Activated CD4-positive, alpha-beta memory T cell treated with anti-CD3 and anti-CD28 coated beads, Interleukin-2, amount 10 ng/mL, durations not matched to agents 7 days and 5 days (primary cell): Measurements from ENCODE around the gene EML4. TPM values are rescaled to one million over a fixed set of nuclear protein-coding genes. Genes with fewer than 3 reads are reported as not detected.
A peak's percentile ranks its signal among the peaks of the same experiment; 100 is the strongest.
"Not testable (repeated sequence)": the region's sequence is repeated elsewhere in the genome, so short reads cannot be mapped to it uniquely, and the experiment has no call there.

Experiments
- CTCF ChIA-PET: fragments of 350-600 bp; sonication (Branson Sonifier 250); formaldehyde crosslinking; loops from one replicate; lab custom pipeline; 2021; ENCODE audit warnings: antibody characterized with exemption, inconsistent platforms; lab: Charles Lee
- POLR2A ChIA-PET: fragments of 350-600 bp; sonication (Branson Sonifier 250); formaldehyde crosslinking; loops from one replicate; lab custom pipeline; 2021; ENCODE audit warnings: antibody characterized with exemption; lab: Charles Lee
- DNase-seq: peaks from one replicate; pipeline ENCODE4 v3.0.0-alpha.2; 2020
- H3K27ac Mint-ChIP-seq: one replicate; pipeline ENCODE4 v1.8.0; 2021; ENCODE audit warnings: mild to moderate bottlenecking, mixed read lengths
- H3K27me3 Mint-ChIP-seq: one replicate; pipeline ENCODE4 v1.8.0; 2021; ENCODE audit warnings: mixed read lengths
- H3K36me3 Mint-ChIP-seq: one replicate; pipeline ENCODE4 v1.8.0; 2021; ENCODE audit warnings: low read depth, mixed read lengths
- H3K4me1 Mint-ChIP-seq: one replicate; pipeline ENCODE4 v1.8.0; 2021; ENCODE audit warnings: mixed read lengths
- H3K4me3 Mint-ChIP-seq: one replicate; pipeline ENCODE4 v1.8.0; 2021; ENCODE audit warnings: mild to moderate bottlenecking, mixed read lengths
- H3K9me3 Mint-ChIP-seq: one replicate; pipeline ENCODE4 v1.8.0; 2021; ENCODE audit warnings: mixed read lengths
- total RNA-seq, 2 experiments: library from RNA; stranded (reverse); gene quantifications; one replicate each; pipeline ENCODE4 v1.2.3, GENCODE V29; 2021

Gene EML4
- total RNA-seq = 100 to 1,000 TPM; 130 to 133 TPM

GRCh38 chr2:42169100-42169873, at the start of gene EML4:
EML4 (plus strand) TSS chr2:42169353; CDS start chr2:42169612, 259 bp downstream.
- CTCF ChIA-PET = interaction anchor here (1.8 to 3.0 kb wide), 3 partner anchors 36 to 77 kb away, joined by 6 to 14 read pairs (median 11); no protein-coding TSS in a partner anchor
- peaks cover 7% of the 10 kb centered on the region for H3K27me3 Mint-ChIP-seq

GRCh38 chr2:42123426-42123825, 45.7 kb upstream of the EML4 start:
- Mint-ChIP-seq H3K4me3 (peak overlapping the region; percentile 25), H3K27me3 (no peaks in the 10 kb centered on the region), H3K4me1 (peaks cover 64% of the 10 kb centered on the region), H3K27ac (peak overlapping the region; percentile 83), H3K36me3 (peaks cover 18% of the 10 kb centered on the region), H3K9me3 (peaks cover 9% of the 10 kb centered on the region)
- CTCF ChIA-PET = interaction anchor here (0.9 to 3.4 kb wide), 5 partner anchors 10 to 36 kb away, joined by 3 to 15 read pairs (median 11); no protein-coding TSS in a partner anchor
- POLR2A ChIA-PET = interaction anchor here (1.1 to 7.7 kb wide), 7 partner anchors 10 to 48 kb away, joined by 3 to 240 read pairs (median 8); no protein-coding TSS in a partner anchor
- no peak for DNase-seq

More at GRCh38 chr2:42169100-42169873, at the start of gene EML4:
- peak within 1 kb of the TSS; percentile 63 for H3K27ac Mint-ChIP-seq
- DNase-seq = peak; percentile 92
- H3K36me3 Mint-ChIP-seq = peaks cover 11% of the 10 kb centered on the region
- no peaks in the 10 kb centered on the region for H3K9me3 Mint-ChIP-seq
- H3K4me1 Mint-ChIP-seq = peaks cover 24% of the 10 kb centered on the region
- H3K4me3 Mint-ChIP-seq = no peak within 1 kb of the TSS
- POLR2A ChIA-PET = interaction anchor here (0.6 to 8.9 kb wide), 10 partner anchors 11 to 70 kb away, joined by 3 to 109 read pairs (median 24); no protein-coding TSS in a partner anchor

GRCh38 chr2:42124011-42124785, 45.0 kb upstream of the EML4 start:
- Mint-ChIP-seq H3K27me3 (no peaks in the 10 kb centered on the region), H3K27ac (peak overlapping the region; percentile 83), H3K9me3 (peaks cover 9% of the 10 kb centered on the region), H3K4me3 (peak overlapping the region; percentile 16), H3K36me3 (peaks cover 18% of the 10 kb centered on the region), H3K4me1 (peaks cover 67% of the 10 kb centered on the region)
- POLR2A ChIA-PET = interaction anchor here (1.1 to 7.7 kb wide), 9 partner anchors 9 to 48 kb away, joined by 3 to 240 read pairs (median 8); no protein-coding TSS in a partner anchor
- DNase-seq = no peak
- CTCF ChIA-PET = interaction anchor here (0.8 to 3.4 kb wide), 6 partner anchors 9 to 69 kb away, joined by 3 to 15 read pairs (median 7); no protein-coding TSS in a partner anchor

- ChIA-PET POLR2A (interaction anchor here (1.2 to 7.7 kb wide), 7 partner anchors 7 to 684 kb away, joined by 3 to 240 read pairs (median 24); no protein-coding TSS in a partner anchor), CTCF (interaction anchor here (0.7 to 4.9 kb wide), 6 partner anchors 9 to 45 kb away, joined by 3 to 20 read pairs (median 4); no protein-coding TSS in a partner anchor)
- Mint-ChIP-seq H3K4me3 (peak overlapping the region; percentile 33), H3K27me3 (no peaks in the 10 kb centered on the region), H3K27ac (peak overlapping the region; percentile 74), H3K36me3 (peaks cover 18% of the 10 kb centered on the region), H3K9me3 (peaks cover 9% of the 10 kb centered on the region), H3K4me1 (peaks cover 79% of the 10 kb centered on the region)
- no peak for DNase-seq
Observed at GRCh38 chr2:42125841-42126594, 43.1 kb upstream of the EML4 start.

GRCh38 chr2:42126873-42127272, 42.3 kb upstream of the EML4 start:
- H3K36me3 Mint-ChIP-seq, H3K27me3 Mint-ChIP-seq, DNase-seq, H3K9me3 Mint-ChIP-seq: not testable (repeated sequence)
- POLR2A ChIA-PET = interaction anchor here (1.9 to 7.7 kb wide), 6 partner anchors 9 to 202 kb away, joined by 4 to 240 read pairs (median 19); no protein-coding TSS in a partner anchor
- Mint-ChIP-seq H3K4me1 (peaks cover 85% of the 10 kb centered on the region), H3K27ac (peak overlapping the region; percentile 88), H3K4me3 (peak overlapping the region; percentile 48)
- CTCF ChIA-PET = interaction anchor here (0.7 to 4.9 kb wide), 5 partner anchors 8 to 35 kb away, joined by 3 to 20 read pairs (median 10); no protein-coding TSS in a partner anchor

GRCh38 chr2:42127425-42128424, 41.4 kb upstream of the EML4 start:
- POLR2A ChIA-PET = interaction anchor here (1.0 to 7.7 kb wide), 7 partner anchors 8 to 44 kb away, joined by 3 to 240 read pairs (median 14); no protein-coding TSS in a partner anchor
- peaks cover 3% of the 10 kb centered on the region for H3K9me3 Mint-ChIP-seq
- H3K27me3 Mint-ChIP-seq = no peaks in the 10 kb centered on the region
- DNase-seq = peak; percentile 45
- peak overlapping the region; percentile 88 for H3K27ac Mint-ChIP-seq
- H3K36me3 Mint-ChIP-seq = peaks cover 8% of the 10 kb centered on the region
- peak overlapping the region; percentile 48 for H3K4me3 Mint-ChIP-seq
- CTCF ChIA-PET = interaction anchor here (1.4 to 4.9 kb wide), 5 partner anchors 8 to 33 kb away, joined by 4 to 20 read pairs (median 10); no protein-coding TSS in a partner anchor
- H3K4me1 Mint-ChIP-seq = peaks cover 92% of the 10 kb centered on the region

- Mint-ChIP-seq H3K27ac (peak overlapping the region; percentile 88), H3K27me3 (no peaks in the 10 kb centered on the region), H3K4me1 (peaks cover 94% of the 10 kb centered on the region), H3K36me3 (peaks cover 3% of the 10 kb centered on the region), H3K9me3 (no peaks in the 10 kb centered on the region), H3K4me3 (no peak overlapping the region)
- ChIA-PET POLR2A (interaction anchor here (1.0 to 7.7 kb wide), 7 partner anchors 11 to 43 kb away, joined by 3 to 240 read pairs (median 11); no protein-coding TSS in a partner anchor), CTCF (interaction anchor here (1.0 to 4.9 kb wide), 6 partner anchors 10 to 34 kb away, joined by 3 to 20 read pairs (median 8); no protein-coding TSS in a partner anchor)
- no peak for DNase-seq
Observed at GRCh38 chr2:42128721-42129486, 40.2 kb upstream of the EML4 start.

GRCh38 chr2:42129487-42129852, 39.7 kb upstream of the EML4 start:
- peak overlapping the region; percentile 88 for H3K27ac Mint-ChIP-seq
- no peaks in the 10 kb centered on the region for H3K9me3 Mint-ChIP-seq
- H3K4me1 Mint-ChIP-seq = peaks cover 93% of the 10 kb centered on the region
- ChIA-PET POLR2A (interaction anchor here (1.2 to 7.7 kb wide), 5 partner anchors 11 to 42 kb away, joined by 4 to 240 read pairs (median 14); no protein-coding TSS in a partner anchor), CTCF (interaction anchor here (1.0 to 4.9 kb wide), 6 partner anchors 11 to 34 kb away, joined by 3 to 20 read pairs (median 8); no protein-coding TSS in a partner anchor)
- no peak overlapping the region for H3K4me3 Mint-ChIP-seq
- DNase-seq = no peak
- no peaks in the 10 kb centered on the region for H3K27me3 Mint-ChIP-seq
- H3K36me3 Mint-ChIP-seq = peaks cover 3% of the 10 kb centered on the region

GRCh38 chr2:42129947-42130346, 39.2 kb upstream of the EML4 start:
- CTCF ChIA-PET = interaction anchor here (1.0 to 4.9 kb wide), 5 partner anchors 15 to 35 kb away, joined by 3 to 20 read pairs (median 6); no protein-coding TSS in a partner anchor
- no peaks in the 10 kb centered on the region for H3K27me3 Mint-ChIP-seq
- H3K36me3 Mint-ChIP-seq = peaks cover 3% of the 10 kb centered on the region
- POLR2A ChIA-PET = interaction anchor here (3.1 to 7.7 kb wide), 3 partner anchors 13 to 42 kb away, joined by 11 to 240 read pairs (median 71); no protein-coding TSS in a partner anchor
- no peaks in the 10 kb centered on the region for H3K9me3 Mint-ChIP-seq
- DNase-seq = no peak
- no peak overlapping the region for H3K4me3 Mint-ChIP-seq
- peaks cover 91% of the 10 kb centered on the region for H3K4me1 Mint-ChIP-seq
- H3K27ac Mint-ChIP-seq = no peak overlapping the region

GRCh38 chr2:42130858-42131257, 38.3 kb upstream of the EML4 start:
- H3K27ac Mint-ChIP-seq, DNase-seq, H3K4me3 Mint-ChIP-seq, H3K9me3 Mint-ChIP-seq, CTCF ChIA-PET, H3K36me3 Mint-ChIP-seq, H3K27me3 Mint-ChIP-seq: not testable (repeated sequence)
- POLR2A ChIA-PET = interaction anchor here (3.5 to 6.0 kb wide), 2 partner anchors 12 to 23 kb away, joined by 20 to 169 read pairs; no protein-coding TSS in a partner anchor
- peaks cover 92% of the 10 kb centered on the region for H3K4me1 Mint-ChIP-seq
